MCF 10A (cell line): ENCODE data around the gene TAF10. TPM values are rescaled to one million over a fixed set of nuclear protein-coding genes. Genes with fewer than 3 reads are reported as not detected.
A peak's percentile ranks its signal among the peaks of the same experiment; 100 is the strongest.

Source experiments
- BruUV-seq: library from RNA; stranded (reverse); fragments of 400-500 nt; replicated peaks from 2 replicates; lab custom pipeline; 2021; lab: Mats Ljungman, UMichigan
- CTCF ChIA-PET: fragments of 300-600 bp; sonication (Branson Sonifier 250); formaldehyde crosslinking; extraction: SDS; loops from one replicate; lab custom pipeline; 2021; ENCODE audit warnings: antibody characterized with exemption, inconsistent platforms; lab: Yijun Ruan, JAX
- POLR2A ChIA-PET: fragments of 300-600, 350-650 bp; sonication (Branson Sonifier 250); formaldehyde crosslinking; extraction: SDS; loops from one replicate; lab custom pipeline; 2020; ENCODE audit warnings: antibody characterized with exemption, inconsistent platforms; lab: Yijun Ruan, JAX
- DNase-seq: peaks from one replicate; pipeline ENCODE4 v3.0.0-alpha.2; 2018; ENCODE audit not compliant: unreplicated experiment
- H3K27ac Mint-ChIP-seq: one replicate; pipeline ENCODE4 v1.8.0; 2022; ENCODE audit warnings: mild to moderate bottlenecking, low read depth, mixed read lengths; ENCODE audit not compliant: unreplicated experiment
- H3K27me3 Mint-ChIP-seq: one replicate; pipeline ENCODE4 v1.8.0; 2022; ENCODE audit warnings: mixed read lengths; ENCODE audit not compliant: insufficient read depth, unreplicated experiment
- H3K36me3 Mint-ChIP-seq: one replicate; pipeline ENCODE4 v1.8.0; 2022; ENCODE audit warnings: mild to moderate bottlenecking, moderate library complexity, mixed read lengths; ENCODE audit not compliant: insufficient read depth, unreplicated experiment
- H3K4me1 Mint-ChIP-seq: one replicate; pipeline ENCODE4 v1.8.0; 2022; ENCODE audit warnings: mixed read lengths; ENCODE audit not compliant: insufficient read depth, unreplicated experiment
- H3K4me3 Mint-ChIP-seq: one replicate; pipeline ENCODE4 v1.8.0; 2022; ENCODE audit warnings: mild to moderate bottlenecking, moderate library complexity, mixed read lengths; ENCODE audit not compliant: unreplicated experiment
- H3K9me3 Mint-ChIP-seq: one replicate; pipeline ENCODE4 v1.8.0; 2022; ENCODE audit warnings: mixed read lengths; ENCODE audit not compliant: unreplicated experiment
- CTCF ChIP-seq: fragments of 200-600 bp; IDR thresholded peaks from one replicate; pipeline ENCODE4 v1.8.0; 2022; ENCODE audit warnings: antibody characterized with exemption, mild to moderate bottlenecking; ENCODE audit not compliant: unreplicated experiment
- intact Hi-C: fragments of 100-400 bp; cut with micrococcal nuclease; formaldehyde crosslinking; loops from 2 replicates; pipeline ENCODE4 v1.14.1; 2022
- total RNA-seq: library from RNA; stranded (reverse); gene quantifications from 2 replicates; pipeline ENCODE4 v1.2.3, GENCODE V29; 2022

The TAF10 gene
- total RNA-seq, 1 experiment from 2014 or later = 157 TPM

- POLR2A ChIA-PET = interaction anchor here (1.0 to 3.0 kb wide), 2 partner anchors 11 to 128 kb away, joined by 3 to 40 read pairs; partner anchors contain the start of genes ARFIP2, TIMM10B and TPP1
- intact Hi-C loops = loop anchor here (10.0 kb wide), 1 partner anchor 134 kb away; the partner anchor contains the start of gene TRIM3
Observed at GRCh38 chr11:6608726-6609501, 3.1 kb downstream of the TAF10 start.

DNA sequence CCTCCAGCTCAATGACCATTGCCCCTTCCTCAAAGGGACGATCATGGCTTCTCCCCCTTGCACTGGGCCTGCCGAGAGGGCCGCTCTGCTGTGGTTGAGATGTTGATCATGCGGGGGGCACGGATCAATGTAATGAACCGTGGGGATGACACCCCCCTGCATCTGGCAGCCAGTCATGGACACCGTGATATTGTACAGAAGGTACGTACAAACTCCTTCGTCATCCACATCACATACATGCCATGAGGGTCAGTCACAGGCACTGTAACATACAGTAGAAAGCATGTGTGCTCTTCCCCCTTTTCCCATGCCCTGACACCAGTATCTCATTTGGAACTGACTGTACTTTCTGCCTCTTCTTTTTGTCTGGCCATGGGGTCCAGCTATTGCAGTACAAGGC lies 4.0 kb downstream of the TAF10 start:
- H3K27me3 Mint-ChIP-seq = no peaks in the 10 kb centered on the region
- no TSS peak for BruUV-seq
- no peaks in the 10 kb centered on the region for H3K9me3 Mint-ChIP-seq
- H3K4me3 Mint-ChIP-seq = no peak overlapping the region
- peaks cover 22% of the 10 kb centered on the region for H3K4me1 Mint-ChIP-seq
- no peak for DNase-seq
- H3K36me3 Mint-ChIP-seq = peaks cover 31% of the 10 kb centered on the region
- TF ChIP-seq CTCF = no peak
- peak overlapping the region; percentile 68 for H3K27ac Mint-ChIP-seq
- CTCF ChIA-PET = interaction anchor here (0.6 to 1.5 kb wide), 4 partner anchors 92 to 229 kb away, joined by 3 to 5 read pairs (median 3); no protein-coding TSS in a partner anchor
- intact Hi-C loops = loop anchor here (10.0 kb wide), 1 partner anchor 133 kb away; the partner anchor contains the start of gene TRIM3
- POLR2A ChIA-PET = interaction anchor here (0.8 to 3.0 kb wide), 5 partner anchors 12 to 288 kb away, joined by 3 to 40 read pairs (median 10); partner anchors contain the start of genes ARFIP2, CAVIN3, MRPL17 and TIMM10B

More at GRCh38 chr11:6608726-6609501, 3.1 kb downstream of the TAF10 start:
- H3K27ac Mint-ChIP-seq = no peak overlapping the region
- H3K36me3 Mint-ChIP-seq = peaks cover 31% of the 10 kb centered on the region
- no peaks in the 10 kb centered on the region for H3K27me3 Mint-ChIP-seq
- peaks cover 22% of the 10 kb centered on the region for H3K4me1 Mint-ChIP-seq
- no peak for TF ChIP-seq CTCF
- no peak overlapping the region for H3K4me3 Mint-ChIP-seq
- no peak for DNase-seq
- BruUV-seq = no TSS peak
- H3K9me3 Mint-ChIP-seq = no peaks in the 10 kb centered on the region
- CTCF ChIA-PET = interaction anchor here (0.6 to 1.4 kb wide), 3 partner anchors 93 to 230 kb away, joined by 3 read pairs; no protein-coding TSS in a partner anchor

GRCh38 chr11:6607190-6607795 lies 4.7 kb downstream of the TAF10 start:
- H3K4me1 Mint-ChIP-seq = peaks cover 22% of the 10 kb centered on the region
- peak overlapping the region; percentile 68 for H3K27ac Mint-ChIP-seq
- no peak overlapping the region for H3K4me3 Mint-ChIP-seq
- CTCF ChIA-PET = interaction anchor here (0.6 to 1.6 kb wide), 8 partner anchors 11 to 988 kb away, joined by 3 to 12 read pairs (median 4); partner anchors contain the start of genes MRPL17 and TPP1
- intact Hi-C loops = loop anchor here (10.0 kb wide), 1 partner anchor 132 kb away; the partner anchor contains the start of gene TRIM3
- no peaks in the 10 kb centered on the region for H3K9me3 Mint-ChIP-seq
- H3K27me3 Mint-ChIP-seq = no peaks in the 10 kb centered on the region
- DNase-seq = no peak
- no peak for TF ChIP-seq CTCF
- H3K36me3 Mint-ChIP-seq = peaks cover 31% of the 10 kb centered on the region
- no TSS peak for BruUV-seq
- POLR2A ChIA-PET = interaction anchor here (0.8 to 3.0 kb wide), 7 partner anchors 11 to 287 kb away, joined by 3 to 40 read pairs (median 4); partner anchors contain the start of genes ARFIP2, CAVIN3, MRPL17 and SMPD1
